ENCODE data around the gene STIM2.
A peak's percentile ranks its signal among the peaks of the same experiment; 100 is the strongest.

STIM2 gene

GRCh38 chr4:27048429-27049238 lies 188.0 kb downstream of the STIM2 start:
- peak in 1 of 2 donors; percentile 46 for DNase-seq

- no peak for DNase-seq
Observed at GRCh38 chr4:27049239-27049829, 188.7 kb downstream of the STIM2 start.

- no peak for DNase-seq
Observed at GRCh38 chr4:27050731-27051130, 190.1 kb downstream of the STIM2 start.

- DNase-seq, result no peak
Observed at GRCh38 chr4:27055221-27055760, 194.7 kb downstream of the STIM2 start.

GRCh38 chr4:27056281-27056680 lies 195.6 kb downstream of the STIM2 start:
- DNase-seq, result no peak

- DNase-seq, result no peak
Observed at GRCh38 chr4:27057053-27057452, 196.4 kb downstream of the STIM2 start.

- no peak for DNase-seq
Observed at GRCh38 chr4:27057662-27058061, 197.0 kb downstream of the STIM2 start.

- DNase-seq, result no peak
Observed at GRCh38 chr4:27058819-27059406, 198.3 kb downstream of the STIM2 start.

GRCh38 chr4:27059446-27059845 lies 198.8 kb downstream of the STIM2 start:
- no peak for DNase-seq

GRCh38 chr4:27062256-27062655 lies 201.6 kb downstream of the STIM2 start:
- DNase-seq, result no peak

GRCh38 chr4:27066591-27066990 lies 205.9 kb downstream of the STIM2 start:
- peak in 1 of 2 donors; percentile 47 for DNase-seq

- DNase-seq, result no peak
Observed at GRCh38 chr4:27068151-27068867, 207.7 kb downstream of the STIM2 start.

All from CD4-positive, alpha-beta T cell treated with Interleukin-4 for 1 hour (primary cell).